ENCODE results near the gene TCEAL9. TPM values are rescaled to one million over a fixed set of nuclear protein-coding genes. Genes with fewer than 3 reads are reported as not detected.

TCEAL9 gene
- total RNA-seq, 1 donor from 2014 or later, result 108 TPM

DNA sequence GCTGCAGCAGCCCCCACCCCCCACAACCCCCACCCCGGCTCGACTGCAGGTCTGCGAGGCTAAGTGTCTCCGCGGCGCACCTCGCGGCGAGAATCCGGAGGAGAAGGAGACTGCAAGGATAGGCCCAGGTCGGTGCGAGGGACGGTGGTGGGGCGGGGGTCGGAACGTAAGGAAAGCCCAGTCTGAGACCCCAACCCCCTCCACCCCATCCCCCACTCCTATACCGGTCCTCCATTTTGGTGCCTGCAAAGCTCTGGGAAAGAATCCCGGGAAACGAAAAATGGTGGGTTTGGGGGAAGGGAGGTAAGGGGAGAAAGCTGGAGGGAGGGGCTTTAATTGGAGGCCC is 20.6 kb downstream of the TCEAL9 start:
- peaks cover 19% of the 10 kb centered on the region for H3K4me1 Mint-ChIP-seq
- H3K27me3 Mint-ChIP-seq (ENCODE audit: insufficient read depth, low read depth), result peaks cover 9% of the 10 kb centered on the region
- peak overlapping the region; percentile 77 for H3K27ac Mint-ChIP-seq
- H3K9me3 ChIP-seq (ENCODE audit: low read depth), result no peaks in the 10 kb centered on the region
- peak overlapping the region; percentile 80 for H3K27ac ChIP-seq
- H3K36me3 ChIP-seq, result no peaks in the 10 kb centered on the region
- peaks cover 2% of the 10 kb centered on the region for H3K9me3 Mint-ChIP-seq
- peaks cover 11% of the 10 kb centered on the region for H3K36me3 Mint-ChIP-seq
- peak overlapping the region; percentile 78 for H3K4me3 ChIP-seq
- H3K9ac ChIP-seq, result peak overlapping the region; percentile 80
- peaks cover 18% of the 10 kb centered on the region for H3F3A ChIP-seq (ENCODE audit: low read depth)
- H2AFZ ChIP-seq (replicated peaks), result no peak overlapping the region
- peak; percentile 57 for DNase-seq (ENCODE audit: low spot score)
- H3K4me1 ChIP-seq, result no peaks in the 10 kb centered on the region
- H3K4me3 Mint-ChIP-seq, result peak overlapping the region; percentile 90
- no peaks in the 10 kb centered on the region for H3K27me3 ChIP-seq
- peak overlapping the region; percentile 84 for H3K4me2 ChIP-seq
- H3K79me2 ChIP-seq (ENCODE audit: low read depth), result peaks cover 27% of the 10 kb centered on the region
- TF ChIP-seq EZH2phosphoT487 (IDR thresholded peaks at IDR 0.05), result no peak
- TF ChIP-seq EZH2 (IDR thresholded peaks at IDR 0.05), result no peak
- TF ChIP-seq, protein P1, sequence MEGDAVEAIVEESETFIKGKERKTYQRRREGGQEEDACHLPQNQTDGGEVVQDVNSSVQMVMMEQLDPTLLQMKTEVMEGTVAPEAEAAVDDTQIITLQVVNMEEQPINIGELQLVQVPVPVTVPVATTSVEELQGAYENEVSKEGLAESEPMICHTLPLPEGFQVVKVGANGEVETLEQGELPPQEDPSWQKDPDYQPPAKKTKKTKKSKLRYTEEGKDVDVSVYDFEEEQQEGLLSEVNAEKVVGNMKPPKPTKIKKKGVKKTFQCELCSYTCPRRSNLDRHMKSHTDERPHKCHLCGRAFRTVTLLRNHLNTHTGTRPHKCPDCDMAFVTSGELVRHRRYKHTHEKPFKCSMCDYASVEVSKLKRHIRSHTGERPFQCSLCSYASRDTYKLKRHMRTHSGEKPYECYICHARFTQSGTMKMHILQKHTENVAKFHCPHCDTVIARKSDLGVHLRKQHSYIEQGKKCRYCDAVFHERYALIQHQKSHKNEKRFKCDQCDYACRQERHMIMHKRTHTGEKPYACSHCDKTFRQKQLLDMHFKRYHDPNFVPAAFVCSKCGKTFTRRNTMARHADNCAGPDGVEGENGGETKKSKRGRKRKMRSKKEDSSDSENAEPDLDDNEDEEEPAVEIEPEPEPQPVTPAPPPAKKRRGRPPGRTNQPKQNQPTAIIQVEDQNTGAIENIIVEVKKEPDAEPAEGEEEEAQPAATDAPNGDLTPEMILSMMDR (IDR thresholded peaks at IDR 0.05), result no peak
- no peaks in the 10 kb centered on the region for H4K20me1 ChIP-seq (ENCODE audit: low read depth)

- peak overlapping the region; percentile 31 for H3K4me3 Mint-ChIP-seq
- H3K4me1 Mint-ChIP-seq, result peaks cover 19% of the 10 kb centered on the region
- Histone ChIP-seq H3K9ac (no peak overlapping the region), H3K4me1 (no peaks in the 10 kb centered on the region), H3K9me3 (ENCODE audit: low read depth) (no peaks in the 10 kb centered on the region), H3K27me3 (no peaks in the 10 kb centered on the region), H3K27ac (no peak overlapping the region), H3K4me3 (no peak overlapping the region), H2AFZ (replicated peaks) (no peak overlapping the region), H3F3A (ENCODE audit: low read depth) (peaks cover 18% of the 10 kb centered on the region), H3K4me2 (no peak overlapping the region), H3K36me3 (no peaks in the 10 kb centered on the region), H4K20me1 (ENCODE audit: low read depth) (no peaks in the 10 kb centered on the region), H3K79me2 (ENCODE audit: low read depth) (peaks cover 27% of the 10 kb centered on the region)
- no peak overlapping the region for H3K27ac Mint-ChIP-seq
- H3K36me3 Mint-ChIP-seq, result peaks cover 11% of the 10 kb centered on the region
- peaks cover 9% of the 10 kb centered on the region for H3K27me3 Mint-ChIP-seq (ENCODE audit: insufficient read depth, low read depth)
- TF ChIP-seq EZH2phosphoT487 (IDR thresholded peaks at IDR 0.05), result no peak
- no peak for TF ChIP-seq EZH2 (IDR thresholded peaks at IDR 0.05)
- TF ChIP-seq, protein P1 (IDR thresholded peaks at IDR 0.05), result no peak
- DNase-seq (ENCODE audit: low spot score), result no peak
- peaks cover 2% of the 10 kb centered on the region for H3K9me3 Mint-ChIP-seq
Measured at GRCh38 chrX:103378990-103379389, 22.7 kb downstream of the TCEAL9 start.

DNA sequence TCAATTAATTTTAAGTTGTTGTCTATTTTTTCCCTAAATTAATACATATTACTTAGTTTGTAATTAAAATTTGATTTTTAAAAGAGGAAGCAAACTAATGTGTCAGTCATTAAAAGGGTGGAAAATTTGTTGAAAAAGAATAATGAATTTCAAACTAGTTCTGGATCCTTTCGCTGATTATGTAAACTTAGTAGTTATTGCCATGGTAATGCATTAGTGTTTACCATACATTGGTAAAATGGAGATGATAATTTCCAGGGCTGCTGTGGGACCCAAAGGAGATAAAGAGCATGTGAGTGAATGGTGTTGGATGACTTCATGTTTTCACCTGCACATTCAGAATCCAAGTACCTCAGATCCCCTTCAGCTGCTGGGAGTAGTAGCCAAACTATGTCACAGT is 26.6 kb downstream of the TCEAL9 start:
- Mint-ChIP-seq H3K36me3 (peaks cover 8% of the 10 kb centered on the region), H3K9me3 (no peaks in the 10 kb centered on the region), H3K27ac (no peak overlapping the region), H3K4me1 (peaks cover 8% of the 10 kb centered on the region), H3K27me3 (ENCODE audit: insufficient read depth, low read depth) (no peaks in the 10 kb centered on the region), H3K4me3 (no peak overlapping the region)
- no peak for DNase-seq (ENCODE audit: low spot score)
- Histone ChIP-seq H3K36me3 (no peaks in the 10 kb centered on the region), H3F3A (ENCODE audit: low read depth) (peaks cover 13% of the 10 kb centered on the region), H3K9ac (no peak overlapping the region), H3K27ac (no peak overlapping the region), H2AFZ (replicated peaks) (no peak overlapping the region), H3K4me2 (no peak overlapping the region), H4K20me1 (ENCODE audit: low read depth) (no peaks in the 10 kb centered on the region), H3K9me3 (ENCODE audit: low read depth) (no peaks in the 10 kb centered on the region), H3K79me2 (ENCODE audit: low read depth) (peaks cover 6% of the 10 kb centered on the region), H3K4me1 (no peaks in the 10 kb centered on the region), H3K27me3 (no peaks in the 10 kb centered on the region), H3K4me3 (no peak overlapping the region)
- TF ChIP-seq, protein P1 (IDR thresholded peaks at IDR 0.05), result no peak
- TF ChIP-seq EZH2 (IDR thresholded peaks at IDR 0.05) (no peak), EZH2phosphoT487 (IDR thresholded peaks at IDR 0.05) (no peak)
